Measurements from ENCODE around the gene EPHA3.

Gene EPHA3

DNA sequence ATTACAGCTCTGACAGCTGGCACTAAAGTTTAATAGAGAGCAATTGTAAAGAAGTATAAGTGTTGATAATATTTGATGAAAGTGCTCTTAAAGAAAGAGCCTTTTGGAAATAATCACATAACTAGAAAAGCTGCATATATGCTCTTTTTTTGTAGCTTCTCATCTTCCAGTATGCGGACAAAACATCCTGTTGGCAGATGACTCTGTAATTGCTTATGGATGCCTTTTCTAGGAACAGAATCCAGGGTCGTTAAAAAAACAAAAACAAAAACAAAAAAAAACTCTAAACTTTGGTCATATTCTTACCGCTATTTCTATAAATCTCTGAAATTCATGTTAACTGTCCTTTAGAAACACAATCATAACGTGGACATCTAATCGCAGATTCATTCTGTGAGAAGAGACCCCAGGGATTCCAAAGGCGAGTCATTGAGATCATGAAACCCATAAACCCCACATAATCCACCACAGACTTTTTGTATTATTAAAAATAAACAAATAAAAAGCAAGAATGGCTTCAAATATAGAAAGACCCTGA, 109.8 kb downstream of the EPHA3 start:
- DNase-seq (ENCODE audit: low read depth), result no peak
- TF ChIP-seq, protein P1, sequence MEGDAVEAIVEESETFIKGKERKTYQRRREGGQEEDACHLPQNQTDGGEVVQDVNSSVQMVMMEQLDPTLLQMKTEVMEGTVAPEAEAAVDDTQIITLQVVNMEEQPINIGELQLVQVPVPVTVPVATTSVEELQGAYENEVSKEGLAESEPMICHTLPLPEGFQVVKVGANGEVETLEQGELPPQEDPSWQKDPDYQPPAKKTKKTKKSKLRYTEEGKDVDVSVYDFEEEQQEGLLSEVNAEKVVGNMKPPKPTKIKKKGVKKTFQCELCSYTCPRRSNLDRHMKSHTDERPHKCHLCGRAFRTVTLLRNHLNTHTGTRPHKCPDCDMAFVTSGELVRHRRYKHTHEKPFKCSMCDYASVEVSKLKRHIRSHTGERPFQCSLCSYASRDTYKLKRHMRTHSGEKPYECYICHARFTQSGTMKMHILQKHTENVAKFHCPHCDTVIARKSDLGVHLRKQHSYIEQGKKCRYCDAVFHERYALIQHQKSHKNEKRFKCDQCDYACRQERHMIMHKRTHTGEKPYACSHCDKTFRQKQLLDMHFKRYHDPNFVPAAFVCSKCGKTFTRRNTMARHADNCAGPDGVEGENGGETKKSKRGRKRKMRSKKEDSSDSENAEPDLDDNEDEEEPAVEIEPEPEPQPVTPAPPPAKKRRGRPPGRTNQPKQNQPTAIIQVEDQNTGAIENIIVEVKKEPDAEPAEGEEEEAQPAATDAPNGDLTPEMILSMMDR (conservative IDR thresholded peaks at IDR 0.05; ENCODE audit: low read length), result no peak
- no peak overlapping the region for H3K4me3 ChIP-seq (ENCODE audit: low read length)

DNA sequence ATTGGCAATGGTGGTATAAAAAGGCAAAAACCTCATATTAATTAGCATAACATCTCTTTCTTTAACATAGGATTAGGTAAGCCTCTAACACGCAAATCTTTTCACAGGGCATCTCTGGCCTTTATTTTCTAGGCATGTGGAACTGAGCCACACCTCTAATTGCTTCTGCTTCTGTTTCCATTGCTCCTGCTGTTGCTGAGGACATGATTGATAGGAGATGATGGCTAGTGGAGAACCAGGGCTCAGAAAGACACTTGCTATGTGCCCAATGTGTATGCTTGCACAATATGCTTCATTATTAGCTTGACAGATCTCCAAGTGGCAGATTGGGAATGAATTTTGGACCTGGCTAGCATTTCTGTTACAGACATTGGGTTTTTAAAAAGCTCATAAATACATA, 114.5 kb downstream of the EPHA3 start:
- TF ChIP-seq, protein P1 (conservative IDR thresholded peaks at IDR 0.05; ENCODE audit: low read length), result no peak
- DNase-seq (ENCODE audit: low read depth), result no peak
- no peak overlapping the region for H3K4me3 ChIP-seq (ENCODE audit: low read length)

DNA sequence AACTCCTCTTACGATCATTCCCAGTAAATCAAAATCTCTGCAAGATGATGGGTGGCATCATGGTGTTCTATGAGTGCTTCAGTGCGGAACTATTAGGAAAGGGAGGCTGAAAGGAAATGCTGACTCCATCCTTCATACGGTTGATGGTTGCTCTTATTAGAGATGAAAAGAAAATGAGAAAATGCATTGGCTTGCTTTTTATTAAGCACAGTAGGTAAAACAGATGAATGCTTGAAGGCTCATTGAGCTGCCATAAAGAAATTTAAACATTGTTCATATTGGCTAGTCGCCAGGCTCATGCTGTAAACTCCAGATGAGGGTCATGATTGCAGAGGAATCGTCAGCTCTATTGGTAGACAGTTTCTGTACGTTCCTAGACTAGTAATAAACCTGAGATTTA, 115.8 kb downstream of the EPHA3 start:
- no peak for DNase-seq (ENCODE audit: low read depth)
- no peak overlapping the region for H3K4me3 ChIP-seq (ENCODE audit: low read length)
- TF ChIP-seq, protein P1 (conservative IDR thresholded peaks at IDR 0.05; ENCODE audit: low read length), result no peak

DNA sequence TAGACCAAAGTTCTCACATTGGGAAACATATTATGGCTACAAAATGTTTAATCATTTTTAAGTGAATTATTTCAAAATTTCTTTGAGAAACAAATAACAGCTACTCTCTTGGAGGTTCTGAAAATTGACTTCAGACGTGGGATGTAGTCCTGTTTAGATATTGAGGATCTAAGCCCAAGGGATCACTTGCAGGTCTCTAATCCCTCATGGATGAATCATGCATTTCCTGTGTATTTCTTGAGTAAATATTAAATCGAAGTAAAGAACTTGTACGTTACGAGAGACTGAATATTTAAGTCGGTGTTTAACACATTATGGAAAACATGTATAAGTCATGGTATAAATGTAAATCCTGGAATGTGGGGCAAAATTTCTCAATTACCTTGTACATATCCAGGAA, 119.8 kb downstream of the EPHA3 start:
- no peak for DNase-seq (ENCODE audit: low read depth)
- H3K4me3 ChIP-seq (ENCODE audit: low read length), result no peak overlapping the region

DNA sequence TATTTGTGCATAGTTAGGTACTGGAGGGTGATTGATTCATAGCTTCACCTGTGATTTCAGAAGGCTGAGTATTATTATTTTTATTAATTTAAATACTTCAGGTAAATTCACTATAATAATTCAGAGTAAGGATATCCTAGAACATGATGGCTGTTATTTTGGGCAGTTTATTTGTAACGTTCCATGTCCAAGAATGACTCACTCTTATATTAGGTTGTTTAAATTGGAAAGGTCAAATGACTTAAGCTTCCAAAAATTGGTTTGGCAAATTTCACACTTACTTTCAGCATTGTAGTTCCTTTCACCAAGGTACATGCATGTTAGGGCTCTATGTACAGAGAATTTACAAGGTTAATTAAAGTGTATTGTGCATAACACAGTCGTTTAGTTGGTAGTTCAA, 120.2 kb downstream of the EPHA3 start:
- DNase-seq (ENCODE audit: low read depth), result no peak
- TF ChIP-seq, protein P1 (conservative IDR thresholded peaks at IDR 0.05; ENCODE audit: low read length), result no peak
- no peak overlapping the region for H3K4me3 ChIP-seq (ENCODE audit: low read length)

More for the DNA sequence above, 119.8 kb downstream of the EPHA3 start:
- TF ChIP-seq, protein P1 (conservative IDR thresholded peaks at IDR 0.05; ENCODE audit: low read length), result no peak

DNA sequence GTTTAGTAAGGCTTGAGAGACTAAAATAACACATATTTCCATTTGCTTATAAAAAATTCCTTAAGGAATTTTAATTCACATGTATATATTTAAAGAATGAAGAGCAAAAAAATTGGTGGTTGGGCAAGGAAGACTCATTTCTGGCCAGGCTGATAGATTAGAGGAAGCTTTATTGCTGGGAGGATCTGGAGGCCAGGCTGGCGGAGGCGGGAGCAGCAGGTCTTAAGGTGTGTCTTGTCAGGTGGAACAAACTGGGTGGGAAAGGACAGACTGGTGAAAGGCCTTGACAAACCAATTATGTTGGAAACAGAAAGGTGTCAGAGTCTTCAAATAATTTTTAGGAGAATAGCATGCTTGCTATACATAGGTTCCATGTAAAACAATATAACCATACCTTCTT, 124.7 kb downstream of the EPHA3 start:
- no peak for DNase-seq (ENCODE audit: low read depth)
- H3K4me3 ChIP-seq (ENCODE audit: low read length), result no peak overlapping the region
- TF ChIP-seq, protein P1 (conservative IDR thresholded peaks at IDR 0.05; ENCODE audit: low read length), result no peak

DNA sequence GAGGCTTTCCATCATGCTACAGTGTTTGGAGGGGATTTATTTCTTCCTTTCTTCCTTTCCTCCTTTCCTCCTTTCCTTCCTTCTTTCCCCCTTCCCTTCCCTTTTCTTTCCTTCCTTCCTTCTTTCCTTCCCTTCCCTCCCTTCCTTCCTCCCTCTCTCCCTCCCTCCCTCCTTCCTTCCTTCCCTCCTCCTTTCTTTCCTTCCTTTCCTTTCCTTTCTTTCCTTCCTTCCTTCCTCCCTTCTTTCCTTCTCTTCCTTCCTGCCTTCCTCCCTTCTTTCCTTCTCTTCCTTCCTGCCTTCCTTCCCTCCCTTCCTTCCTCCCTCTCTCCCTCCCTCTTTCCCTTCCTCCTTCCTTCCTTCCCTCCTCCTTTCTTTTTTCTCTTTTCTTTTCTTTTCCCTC, 127.2 kb downstream of the EPHA3 start:
- H3K4me3 ChIP-seq (ENCODE audit: low read length), result no peak overlapping the region
- no peak for DNase-seq (ENCODE audit: low read depth)
- TF ChIP-seq, protein P1 (conservative IDR thresholded peaks at IDR 0.05; ENCODE audit: low read length), result no peak
